CD1c-positive myeloid dendritic cell (primary cell): ENCODE data around the gene NUP214.
"Not testable (repeated sequence)": the region's sequence is repeated elsewhere in the genome, so short reads cannot be mapped to it uniquely, and the experiment has no call there.

ENCODE experiments used
- DNase-seq: peaks from one replicate; pipeline ENCODE4 v3.0.0-alpha.2; 2016; ENCODE audit errors: extremely low spot score

Gene NUP214

DNA sequence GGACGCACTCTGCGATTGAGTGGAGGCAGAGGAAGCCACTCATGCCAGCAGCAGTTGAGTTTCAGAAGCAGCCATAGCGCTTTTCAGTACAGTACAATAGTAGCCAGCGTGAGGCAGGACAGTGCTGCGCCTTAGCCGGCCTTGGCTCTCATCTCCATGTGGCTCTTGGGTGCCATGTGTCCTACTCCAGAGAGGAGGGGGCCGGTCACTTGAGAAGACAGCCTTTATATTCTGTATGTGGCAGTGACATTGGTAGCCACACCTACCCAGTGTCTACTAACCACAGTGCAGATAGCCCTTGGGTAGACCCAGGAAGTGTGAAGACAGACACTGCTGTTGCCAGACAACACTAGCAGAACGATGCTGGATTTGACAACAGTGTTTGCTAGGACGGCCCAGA is 108.6 kb downstream of the NUP214 start:
- DNase-seq, result no peak

DNA sequence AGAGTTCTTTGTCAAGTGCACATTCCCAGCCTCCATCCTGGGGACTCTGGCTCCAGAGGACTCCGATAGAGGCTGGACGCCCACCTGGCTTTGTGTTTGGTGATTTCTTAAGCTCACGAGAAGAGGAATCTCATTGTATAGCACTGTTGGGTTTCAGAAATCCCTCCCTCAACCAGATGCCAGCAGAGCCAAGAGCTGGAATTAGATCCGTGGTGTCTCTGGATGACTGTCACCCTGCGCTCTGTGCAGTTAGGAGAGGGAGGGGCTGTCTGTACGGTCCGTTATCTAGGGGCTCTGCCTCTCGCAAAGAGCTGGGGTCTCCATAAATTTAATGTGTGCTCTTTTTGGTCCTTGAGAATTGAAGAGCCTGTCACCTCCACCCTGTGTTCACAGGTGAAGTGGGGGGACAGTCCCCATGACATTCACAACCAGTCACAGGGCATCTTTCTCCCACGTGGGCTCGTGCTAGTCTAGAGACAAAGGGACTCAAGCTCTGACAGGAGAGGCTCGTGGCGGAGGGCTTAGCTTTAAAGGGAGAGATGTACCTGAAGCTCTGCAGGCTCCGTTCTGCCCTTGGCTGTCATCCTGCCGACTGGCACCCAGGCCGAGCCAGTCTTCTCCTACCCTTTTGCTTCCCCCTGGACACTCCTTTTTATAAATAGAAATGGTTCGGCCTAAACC is 109.6 kb downstream of the NUP214 start:
- DNase-seq, result no peak

DNA sequence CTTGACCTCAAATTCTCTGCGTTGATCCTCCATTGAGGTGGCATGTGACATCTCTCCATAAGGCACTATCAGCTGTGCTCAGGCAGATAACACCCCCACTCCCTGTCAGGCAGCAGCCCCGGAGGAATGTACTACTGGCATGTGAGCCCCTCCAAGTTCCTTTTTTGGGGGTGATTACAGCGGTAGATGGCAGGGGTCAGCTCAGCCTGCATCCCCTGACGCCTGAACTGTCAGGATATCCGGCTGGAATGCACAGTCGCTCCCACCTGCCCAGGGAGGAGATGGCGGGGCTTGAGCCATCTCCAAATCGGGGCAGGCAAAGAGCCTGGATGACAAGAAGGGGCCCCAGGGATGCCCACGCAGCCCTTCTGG is 110.1 kb downstream of the NUP214 start:
- no peak for DNase-seq

DNA sequence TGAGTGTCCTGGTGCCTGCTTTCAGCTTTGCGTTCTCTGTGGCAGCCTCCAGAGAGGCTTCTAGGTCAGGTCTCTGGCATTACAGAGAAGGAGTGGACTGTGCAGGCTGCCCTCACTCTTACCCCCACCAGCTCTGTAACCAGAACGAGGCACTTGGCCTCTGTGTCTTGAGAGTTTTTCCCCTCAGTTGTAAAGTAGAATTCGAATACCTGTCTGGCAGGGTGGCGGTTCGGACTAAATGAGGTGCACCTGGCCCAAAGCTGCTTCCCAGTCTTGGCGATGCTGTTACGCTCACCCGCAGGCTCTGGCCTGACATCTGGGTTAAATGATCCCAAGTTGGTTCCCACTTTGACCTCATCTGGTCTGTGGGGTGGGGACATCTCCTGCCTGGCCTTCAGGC is 110.8 kb downstream of the NUP214 start:
- DNase-seq, result no peak

DNA sequence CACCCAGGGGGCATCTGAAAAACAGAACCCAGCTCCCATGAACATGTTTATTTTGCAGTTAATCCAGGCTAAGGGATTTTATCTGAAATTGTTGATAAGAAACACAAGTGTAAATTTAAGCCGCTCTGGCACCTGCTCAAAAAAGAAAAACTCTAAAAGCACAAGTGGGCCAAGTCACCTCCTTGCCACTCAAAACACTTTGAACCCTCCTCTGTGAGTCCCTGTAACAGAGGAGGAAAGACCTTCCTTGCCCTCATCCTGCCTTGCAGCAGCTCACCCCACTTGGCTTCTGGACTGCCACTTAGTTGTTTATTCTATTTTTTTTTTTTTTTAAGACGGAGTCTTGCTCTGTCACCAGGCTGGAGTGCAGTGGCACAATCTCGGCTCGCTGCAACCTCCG is 111.4 kb downstream of the NUP214 start:
- no peak for DNase-seq

DNA sequence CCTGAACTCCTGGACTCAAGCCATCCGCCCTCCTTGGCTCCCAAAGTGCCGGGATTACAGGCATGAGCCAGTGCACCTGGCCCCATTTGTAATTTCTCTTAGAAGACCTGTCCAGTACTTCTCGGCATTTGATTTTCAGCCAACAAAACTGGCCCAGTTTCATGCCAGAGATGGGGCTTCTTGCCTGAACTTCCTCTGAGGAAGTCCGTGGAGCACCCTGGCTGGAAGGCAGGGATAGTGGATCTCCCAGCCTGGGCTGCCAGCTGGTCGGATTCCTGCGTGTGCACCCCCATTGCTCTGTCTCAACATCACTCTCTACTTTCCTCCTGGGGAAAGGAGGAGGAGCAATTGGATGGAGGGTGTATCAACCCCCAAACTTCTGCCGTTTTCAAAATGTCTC is 111.9 kb downstream of the NUP214 start:
- DNase-seq, result no peak

DNA sequence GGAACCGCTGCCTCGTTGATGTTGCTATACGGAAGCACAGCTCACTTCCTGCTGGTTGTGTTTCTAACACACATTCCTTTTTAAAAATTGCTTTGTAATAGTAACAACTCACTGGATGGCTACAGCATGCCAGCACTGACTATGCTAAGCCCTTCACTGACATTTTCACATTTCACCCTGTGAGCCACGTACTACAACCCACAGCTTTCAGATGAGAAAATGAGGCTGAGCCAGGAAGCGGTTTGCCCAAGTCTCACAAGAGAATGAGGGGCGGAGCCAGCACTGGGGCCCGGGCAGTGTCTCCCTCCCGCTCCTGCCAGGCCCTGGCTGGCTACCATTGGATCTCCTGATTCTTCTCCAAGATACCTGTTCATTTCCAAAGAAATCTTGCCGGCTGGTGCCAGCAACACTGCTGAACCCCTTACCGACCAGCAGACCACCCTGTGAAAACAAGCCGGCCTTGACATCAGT is 112.6 kb downstream of the NUP214 start:
- DNase-seq, result peak; percentile 76

DNA sequence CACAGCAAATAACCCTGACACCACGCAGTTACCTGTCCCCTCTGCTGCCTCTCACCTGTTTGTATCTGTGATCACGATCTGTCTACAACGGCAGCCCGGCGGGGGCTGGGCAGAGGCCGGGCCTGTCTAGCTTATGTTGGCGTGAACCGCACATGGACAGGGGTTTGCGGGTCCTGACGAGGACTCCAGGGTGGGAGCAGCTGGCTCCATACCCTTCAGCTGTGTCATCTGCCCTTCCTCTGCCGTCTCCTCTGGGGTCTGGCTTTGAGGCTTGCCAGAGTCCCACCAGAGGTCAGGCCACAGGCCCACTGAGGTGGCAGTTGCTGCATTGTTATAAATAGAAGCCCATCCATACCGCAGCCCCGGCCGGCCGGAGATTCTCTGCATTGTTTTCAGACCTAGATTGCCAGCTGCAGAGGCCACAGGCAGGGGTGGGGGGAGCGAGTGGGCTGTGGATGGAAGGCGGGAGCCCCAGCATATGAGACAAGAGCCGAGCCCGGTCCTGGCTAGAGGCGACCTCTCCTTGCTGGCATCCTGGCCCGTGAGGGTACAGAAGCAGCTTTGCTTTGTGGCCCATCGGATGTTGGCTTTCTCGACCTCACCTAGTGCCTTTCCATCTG is 113.1 kb downstream of the NUP214 start:
- no peak for DNase-seq

DNA sequence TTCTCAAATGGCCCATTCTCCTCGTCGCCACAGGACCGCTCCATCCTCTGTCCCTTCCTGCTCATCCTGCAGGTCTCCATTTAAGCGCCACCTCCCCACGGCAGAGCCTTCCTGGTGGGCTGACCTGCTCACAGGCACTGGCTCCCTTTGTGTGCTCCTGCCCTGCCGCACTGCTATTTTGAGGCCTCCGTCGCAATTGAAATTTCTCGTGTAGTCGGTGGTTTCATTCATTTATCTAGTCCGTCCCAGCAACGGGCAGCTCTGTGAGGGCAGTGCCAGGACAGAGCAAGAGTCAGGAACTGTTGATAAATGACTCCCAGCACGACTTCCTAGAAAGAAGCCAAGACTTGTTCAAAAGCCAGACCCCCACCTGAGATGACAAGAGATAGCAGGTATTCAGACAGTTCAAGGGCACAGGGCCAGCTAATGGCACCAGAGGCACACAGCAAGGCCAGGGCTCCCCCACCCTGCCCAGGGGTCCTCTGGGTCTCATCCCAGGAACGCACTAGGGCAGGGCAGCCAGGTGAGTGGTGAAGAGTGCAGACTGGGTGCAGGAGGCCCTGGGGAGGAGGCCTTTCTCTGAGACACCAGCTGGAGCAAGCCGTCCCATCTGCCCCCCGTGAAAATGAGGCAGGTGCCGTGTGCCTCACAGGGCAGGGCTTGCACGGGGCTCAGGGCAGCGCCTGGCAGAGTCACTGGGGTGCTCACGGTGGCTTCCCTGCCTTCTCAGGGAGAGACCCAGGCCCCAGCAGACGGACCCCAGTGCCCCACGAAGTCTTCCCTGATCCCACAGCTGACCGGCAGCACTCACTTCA is 114.0 kb downstream of the NUP214 start:
- DNase-seq, result no peak

DNA sequence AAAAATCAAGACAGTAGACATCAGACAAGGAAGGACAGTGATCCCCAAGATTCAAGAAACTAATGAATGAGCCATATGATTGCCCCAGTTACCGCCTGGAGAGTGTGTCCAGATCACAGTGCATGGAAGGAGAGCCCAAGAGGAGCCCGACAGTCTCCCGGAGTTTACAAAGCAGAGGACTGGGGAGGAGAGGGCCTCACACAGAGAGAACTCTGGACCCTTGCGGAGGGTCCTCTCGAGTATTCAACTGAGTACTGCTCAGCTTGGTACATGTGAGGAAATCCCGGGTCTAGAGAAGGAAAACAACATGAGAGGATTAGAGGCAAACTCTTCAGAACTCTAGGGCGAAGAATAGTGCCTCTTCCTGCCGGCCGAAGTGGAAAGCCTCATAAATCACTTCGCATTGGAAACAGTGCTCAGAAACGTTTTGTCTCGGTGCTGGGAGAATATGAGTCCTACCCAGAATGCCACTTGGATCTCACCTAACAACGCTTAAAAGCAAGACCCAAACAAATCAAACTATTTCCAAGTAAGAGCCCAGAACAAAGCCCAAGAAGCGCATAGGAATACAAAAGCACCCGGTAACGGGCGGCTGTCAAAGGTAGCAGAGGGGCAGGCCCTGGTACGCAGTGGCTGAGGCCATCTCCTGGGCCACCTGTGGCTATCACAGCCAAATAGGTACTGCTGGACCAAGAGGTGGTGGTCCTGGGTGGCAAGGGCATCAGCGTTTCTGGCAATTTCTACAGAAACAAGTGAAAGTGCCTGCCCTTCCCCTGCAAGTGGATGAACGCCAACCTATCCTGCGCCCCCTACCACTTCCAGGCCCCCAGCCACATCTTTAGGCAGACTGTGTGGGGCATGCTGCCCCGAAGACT is 114.9 kb downstream of the NUP214 start:
- DNase-seq, result no peak

DNA sequence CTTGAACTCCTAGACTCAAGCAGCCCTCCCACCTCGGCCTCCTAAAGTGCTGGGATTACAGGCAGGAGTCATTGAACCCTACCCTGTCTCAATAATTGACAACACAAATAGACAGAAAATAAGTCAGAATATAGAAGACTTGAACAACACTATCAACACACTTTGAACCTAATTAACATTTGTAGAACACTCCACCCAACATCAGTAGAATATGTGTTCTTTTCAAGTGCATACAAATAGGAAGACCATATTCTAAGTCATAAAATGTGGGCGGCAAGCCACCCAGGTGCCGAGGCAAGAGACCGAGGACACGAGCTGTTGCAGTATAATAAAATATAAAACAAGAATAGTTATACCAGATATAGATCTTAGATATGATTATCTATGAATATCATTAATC is 118.9 kb downstream of the NUP214 start:
- not testable (repeated sequence) for DNase-seq

DNA sequence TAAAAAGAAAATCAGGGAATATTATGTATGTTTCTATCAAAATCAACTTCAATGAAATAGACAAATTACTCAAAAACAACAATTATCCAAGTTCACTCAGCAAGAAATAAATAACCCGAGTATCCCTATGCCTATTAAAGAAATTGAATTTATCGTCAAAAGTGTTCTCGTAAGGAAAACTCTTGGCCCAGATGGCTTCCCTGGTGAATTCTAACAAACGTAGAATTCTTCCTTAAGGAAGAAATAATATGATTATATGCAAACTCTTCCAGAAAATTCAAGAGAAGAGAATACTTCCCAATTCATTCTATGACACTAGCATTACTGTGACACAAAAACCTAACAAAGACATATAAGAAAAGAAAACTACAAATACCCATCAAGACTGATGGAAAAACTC is 121.2 kb downstream of the NUP214 start:
- no peak for DNase-seq

DNA sequence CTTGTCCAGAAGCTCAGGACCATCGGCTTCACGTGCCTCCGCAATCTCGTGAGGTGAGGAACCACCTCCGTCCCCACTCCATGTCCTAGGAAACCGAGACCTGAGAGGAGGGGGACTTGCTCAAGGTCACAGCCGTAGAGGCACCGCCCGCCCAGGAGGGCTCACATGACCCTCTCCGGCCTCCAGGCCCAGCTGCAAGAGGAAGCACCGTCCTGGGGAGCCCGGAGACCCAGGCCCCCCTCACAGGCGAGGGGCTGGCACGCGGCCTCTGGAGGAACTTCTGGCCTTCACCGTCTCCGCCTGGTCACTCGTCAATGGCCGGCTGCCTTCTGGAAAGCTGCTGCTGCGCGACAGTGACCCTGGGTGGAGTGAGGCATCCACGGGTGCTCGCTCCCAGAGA is 126.7 kb downstream of the NUP214 start:
- DNase-seq, result peak; percentile 59

DNA sequence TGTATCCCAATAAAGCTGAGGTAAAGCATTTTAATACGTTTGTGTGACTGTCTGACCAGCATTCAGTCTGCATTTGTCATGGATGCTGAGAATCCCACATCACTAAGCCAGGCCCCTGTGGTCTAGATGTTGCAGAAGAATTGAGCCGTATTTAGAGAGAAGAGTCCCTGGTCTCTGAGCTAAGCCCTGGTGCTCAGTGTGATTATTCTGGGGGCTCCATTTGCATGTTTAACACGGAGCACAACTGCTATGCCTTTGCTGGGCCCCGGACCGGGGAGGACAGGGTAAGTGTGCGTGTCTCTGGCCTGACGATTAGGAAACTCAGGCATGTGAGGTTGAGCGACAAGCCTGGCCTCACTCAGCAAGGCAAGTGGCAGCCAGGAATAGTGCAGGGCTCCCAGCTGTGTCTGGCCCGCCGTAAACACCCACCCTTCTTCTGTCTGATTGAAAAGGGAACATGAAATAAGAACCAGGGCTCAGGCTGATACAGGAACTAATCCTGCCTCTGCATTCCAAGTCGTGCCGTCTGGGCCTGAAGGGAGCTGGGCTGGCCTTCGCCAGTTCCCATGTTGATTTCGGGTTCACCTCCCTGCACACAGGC is 128.6 kb downstream of the NUP214 start:
- peak; percentile 90 for DNase-seq

DNA sequence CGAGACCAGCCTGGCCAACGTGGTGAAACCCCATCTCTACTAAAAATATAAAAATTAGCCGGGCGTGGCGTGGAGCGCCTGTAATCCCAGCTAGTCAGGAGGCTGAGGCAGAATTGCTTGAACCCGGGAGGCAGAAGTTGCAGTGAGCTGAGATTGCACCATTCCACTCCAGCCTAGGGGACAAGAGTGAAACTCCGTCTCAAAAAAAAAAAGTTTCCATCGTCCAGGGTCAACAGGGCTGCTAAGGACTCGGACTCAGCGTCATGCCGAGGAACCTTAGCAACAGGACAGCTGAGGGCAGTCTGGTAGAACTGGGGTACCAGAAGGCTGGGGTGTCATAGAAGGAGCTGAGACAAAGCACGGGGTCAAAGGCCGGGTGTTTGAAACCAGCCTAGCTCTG is 129.2 kb downstream of the NUP214 start:
- peak; percentile 15 for DNase-seq

DNA sequence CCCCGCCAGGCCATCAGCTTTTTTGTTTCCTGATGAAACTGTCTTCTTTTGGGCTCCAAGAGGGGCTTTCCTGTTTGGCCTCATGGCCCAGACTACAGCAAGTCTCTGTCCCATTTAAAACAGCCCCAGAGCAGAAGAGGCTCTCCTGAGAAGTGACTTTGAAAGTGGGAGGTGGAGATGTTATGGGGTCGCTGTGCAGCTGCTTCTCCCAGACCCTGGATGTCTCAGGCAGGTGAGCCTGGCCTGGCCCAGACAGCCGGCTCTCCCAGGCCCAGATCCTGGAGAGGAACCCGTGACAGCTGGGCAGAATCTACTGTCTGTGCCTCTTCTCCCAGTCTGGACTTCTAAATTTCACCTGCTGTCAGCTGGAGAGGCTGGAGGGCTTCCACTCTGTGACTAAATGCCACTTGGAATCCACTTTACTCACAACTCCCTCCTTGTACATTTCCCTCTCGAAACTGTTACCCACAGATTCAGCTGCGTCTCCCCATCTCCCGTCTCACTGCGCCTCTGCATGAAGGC is 130.4 kb downstream of the NUP214 start:
- DNase-seq, result no peak

DNA sequence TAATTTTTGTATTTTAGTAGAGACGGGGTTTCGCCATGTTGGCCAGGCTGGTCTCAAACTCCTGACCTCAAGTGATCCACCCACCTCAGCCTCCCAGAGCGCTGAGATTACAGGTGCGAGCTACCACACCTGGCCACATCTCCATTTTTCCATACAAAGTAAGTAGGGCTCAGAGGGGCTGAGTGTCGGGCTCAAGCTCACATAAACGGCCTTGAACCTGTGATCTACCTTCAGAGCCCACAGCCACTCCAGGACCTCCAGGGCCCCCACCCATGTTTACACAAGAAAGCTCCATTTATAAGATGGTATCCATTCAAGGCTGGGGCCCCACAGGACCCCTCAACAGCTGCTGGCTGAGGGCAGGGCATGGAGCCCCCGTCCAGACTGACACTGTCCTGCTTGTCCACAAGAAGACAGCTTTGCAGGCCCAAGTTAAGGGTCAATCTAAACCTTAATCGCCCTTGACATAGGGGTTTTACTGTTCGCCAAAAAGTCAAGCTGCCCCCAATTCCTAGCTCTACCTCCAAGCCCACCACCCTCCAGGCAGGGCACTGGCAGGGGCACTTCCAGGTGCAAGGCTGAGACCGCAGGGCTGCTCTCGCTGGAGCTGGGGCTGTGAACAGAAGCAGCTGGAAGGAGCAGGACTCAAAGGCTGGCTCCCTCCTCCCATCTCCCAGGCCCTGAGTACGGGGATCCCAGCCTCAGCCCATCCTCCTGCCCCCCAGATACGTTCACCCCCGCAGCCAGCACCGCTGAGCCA is 132.1 kb downstream of the NUP214 start:
- DNase-seq, result no peak

DNA sequence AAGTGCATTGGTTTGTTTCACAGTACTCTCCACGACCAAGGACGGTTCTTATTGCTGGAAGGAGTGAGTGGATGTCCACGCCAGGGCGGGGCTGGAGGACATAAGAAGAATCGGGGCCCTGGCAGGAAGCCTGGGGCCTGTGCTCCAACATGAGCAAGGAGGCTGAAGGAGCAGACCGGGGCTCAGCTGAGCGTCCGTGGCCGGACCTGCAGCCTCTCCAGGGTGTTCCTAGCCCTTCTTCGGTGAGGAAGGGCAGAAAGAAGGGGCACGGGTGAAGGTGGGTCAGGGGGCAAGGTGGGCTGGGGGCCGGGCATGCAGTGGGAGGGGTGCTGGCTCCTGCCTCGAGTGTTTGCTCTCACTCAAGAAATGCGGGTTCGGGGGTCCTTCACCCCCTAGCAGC is 132.8 kb downstream of the NUP214 start:
- DNase-seq, result no peak

DNA sequence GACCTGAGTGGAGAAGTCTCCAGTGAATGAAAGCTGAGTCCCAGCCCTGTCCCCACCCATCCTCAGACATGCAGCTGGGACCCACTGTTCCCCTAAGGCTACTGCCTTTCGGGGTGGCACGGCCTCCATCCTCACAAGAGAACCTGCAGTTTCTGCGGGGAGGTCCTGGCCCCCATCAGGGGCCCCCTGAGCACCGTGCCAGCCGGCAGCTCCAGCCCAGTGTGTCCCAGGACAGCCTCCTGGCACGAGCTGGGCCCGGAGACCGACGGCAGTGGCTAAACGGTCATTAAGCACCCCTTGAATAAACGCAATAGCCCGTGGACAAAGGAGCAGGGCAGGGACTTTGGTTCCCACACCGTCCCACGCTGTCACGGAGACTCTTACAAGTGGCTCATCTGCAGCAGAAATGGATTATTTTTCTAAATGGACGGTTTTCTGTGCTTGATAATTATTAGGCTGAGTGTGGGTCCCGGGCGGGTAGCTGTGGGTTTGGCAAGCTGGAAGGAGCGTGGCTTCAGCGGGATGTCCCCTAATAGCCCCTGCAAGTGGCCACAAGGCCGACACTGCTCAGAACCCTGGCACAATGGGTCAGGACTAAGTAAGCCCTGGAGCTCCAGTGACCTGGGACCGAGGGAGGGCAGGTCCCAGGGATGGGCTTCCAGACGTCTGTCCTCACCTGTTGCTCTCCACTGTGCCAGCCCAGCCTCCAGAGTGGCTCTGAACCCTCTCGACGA is 133.5 kb downstream of the NUP214 start:
- DNase-seq, result no peak

DNA sequence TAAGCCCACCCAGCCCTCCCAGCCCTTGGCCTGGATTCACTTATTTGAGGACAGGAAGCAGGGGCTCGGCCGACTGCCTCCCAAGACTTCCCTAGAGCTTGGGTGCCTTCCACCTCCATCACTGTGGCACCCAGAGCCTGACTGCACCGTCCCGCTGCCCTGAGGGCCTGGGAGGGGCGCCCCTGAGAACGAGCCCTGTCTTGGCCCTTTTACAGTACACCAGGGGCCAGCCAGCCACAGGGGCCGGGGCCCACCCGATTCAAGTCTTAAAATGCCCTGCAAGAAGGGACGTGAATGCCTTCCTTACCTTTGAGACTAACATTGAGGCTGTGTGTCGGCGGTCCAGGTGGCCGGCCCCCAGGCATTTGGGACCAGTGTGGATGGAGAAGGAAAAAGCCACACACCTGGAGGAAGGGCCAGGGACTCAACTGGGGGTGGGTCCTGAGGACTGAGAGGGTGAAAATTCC is 134.1 kb downstream of the NUP214 start:
- DNase-seq, result no peak
